Adrenal gland (tissue), 12 donors: ENCODE results near the gene HERC5. TPM values are rescaled to one million over a fixed set of nuclear protein-coding genes. Genes with fewer than 3 reads are reported as not detected.
"Not testable (repeated sequence)": the region's sequence is repeated elsewhere in the genome, so short reads cannot be mapped to it uniquely, and the experiment has no call there.

Experiments
- DNase-seq, 7 donors: peaks; one replicate each; pipeline ENCODE4 v3.0.0-alpha.2; 2019 to 2020
- H3K27ac ChIP-seq, 5 donors: fragments of 200-600 bp; sonication (generic) in 4 of 5; 1 replicate in 3 of 5; 2 replicates in 2 of 5; pipeline versions ENCODE4 v1.5.1 to v1.8.0; 2016 to 2020; ENCODE audit warnings: mild to moderate bottlenecking in 1 of 5
- H3K27me3 ChIP-seq: fragments of 200-600 bp; 2 replicates; pipeline ENCODE4 v1.8.0; 2021
- H3K36me3 ChIP-seq, 2 donors: fragments of 200-600 bp; replicated peaks in 1 of 2; 1 replicate in 1 of 2; 2 replicates in 1 of 2; pipeline versions ENCODE4 v1.5.1 to v1.8.0; 2018 to 2022
- H3K4me1 ChIP-seq, 2 donors: fragments of 200-600 bp; replicated peaks in 1 of 2; 1 replicate in 1 of 2; 2 replicates in 1 of 2; pipeline versions ENCODE4 v1.5.1 to v1.8.0; 2018 to 2021
- H3K4me3 ChIP-seq, 4 donors: fragments of 200-600 bp; sonication (generic) in 3 of 4; one replicate each; pipeline ENCODE4 v1.5.1; 2016 to 2018
- H3K9me3 ChIP-seq, 3 donors: fragments of 200-600 bp; sonication (generic) in 1 of 3; replicated peaks in 1 of 3; 1 replicate in 2 of 3; 2 replicates in 1 of 3; pipeline versions ENCODE4 v1.5.1 to v1.8.0; 2016 to 2021
- CTCF ChIP-seq, 6 experiments: fragments of 450-650 bp in 4 of 6; fragments of 200-600 bp in 2 of 6; sonication (generic) in 1 of 6; IDR thresholded peaks; 1 replicate in 5 of 6; 2 replicates in 1 of 6; pipeline versions ENCODE4 v1.5.1 to v1.8.0; 2016 to 2021; ENCODE audit warnings: antibody characterized with exemption in 6 of 6, mild to moderate bottlenecking in 2 of 6, moderate library complexity in 1 of 6
- POLR2A ChIP-seq, 2 donors: fragments of 450-650 bp; IDR thresholded peaks; one replicate each; pipeline ENCODE4 v1.6.1; 2017; ENCODE audit warnings: antibody characterized with exemption in 2 of 2, mild to moderate bottlenecking in 2 of 2, moderate library complexity in 1 of 2
- WGBS, 4 donors: extraction: QIAGEN DNeasy Blood & Tissue Kit in 2 of 4; methylation state at CpG; one replicate each; pipeline versions ENCODE4 v1.1.5 to v1.1.7; 2013 to 2017; 5-methylcytosine and 5-hydroxymethylcytosine counted together
- intact Hi-C, 2 donors: fragments of 100-400 bp; cut with DNase I; formaldehyde crosslinking; loops; one replicate each; pipeline versions ENCODE4 v1.14.1 to v1.15.0; 2022 to 2023
- polyA plus RNA-seq, 3 donors: library from polyadenylated mRNA; stranded (reverse); fragments of 200-250 nt in 2 of 3; fragments of 350-450 nt in 1 of 3; fragmentation: Illumina TruSeq in 1 of 3; extraction: RNeasy Lipid Tissue Mini Kit (QIAGEN cat#74804) in 1 of 3; gene quantifications; one replicate each; pipeline ENCODE4 v1.2.3, GENCODE V29; 2013 to 2014
- total RNA-seq, 9 donors: library from RNA; depleted of rRNA in 4 of 9; stranded (reverse); fragments of >200 nt in 4 of 9; fragments of 120-200 nt in 1 of 9; fragmentation: NEBNext Ultra II Directional in 1 of 9; extraction: Animal tissue kit (Norgen Biotek cat#: 25700) in 1 of 9; gene quantifications; one replicate each; pipeline versions ENCODE4 v1.1.0 to v1.2.4, GENCODE V29; 2013 to 2023
- donor health status: healthy with polysubstance abuse.
- donor health status: Bipolar disorder and iron deficiency.
- donor health status: DM: yes; HTN: yes; CAD: no.
- donor health status: DM: no; HTN: no; CAD: no.
- donor health status: DM: no; HTN: no; CAD: no.
- donor health status: DM: yes; HTN: yes; CAD: no.

The HERC5 gene
- total and polyA plus RNA-seq, 12 donors = 3.3 to 9.9 (median 6.6) TPM

GRCh38 chr4:88447371-88448095 lies 9.4 kb upstream of the HERC5 start:
- intact Hi-C loops = no loop called here
- no peaks in the 10 kb centered on the region for H3K36me3 ChIP-seq

GRCh38 chr4:88448211-88448765 lies 8.6 kb upstream of the HERC5 start:
- H3K27me3 ChIP-seq, H3K36me3 ChIP-seq, H3K9me3 ChIP-seq, intact Hi-C loops, H3K27ac ChIP-seq, H3K4me1 ChIP-seq, H3K4me3 ChIP-seq, DNase-seq: not testable (repeated sequence)
- 91 to 93% (median 93%) methylated on average over 7 of the region's 7 CpGs for WGBS, 4 donors

More at GRCh38 chr4:88447371-88448095, 9.4 kb upstream of the HERC5 start:
- Histone ChIP-seq H3K4me1 (no peaks in the 10 kb centered on the region), H3K9me3 (no peaks in the 10 kb centered on the region), H3K4me3 (no peak overlapping the region), H3K27me3 (no peaks in the 10 kb centered on the region), H3K27ac (no peak overlapping the region)
- WGBS, 4 donors = 78 to 90% (median 84%) methylated on average over 5 of the region's 5 CpGs
- no peak for DNase-seq
- TF ChIP-seq POLR2A (IDR thresholded peaks at IDR 0.05) (no peak), CTCF (IDR thresholded peaks at IDR 0.05) (no peak)

- H3K9me3 ChIP-seq = no peaks in the 10 kb centered on the region
- H3K27ac ChIP-seq = no peak overlapping the region
- no peak overlapping the region for H3K4me3 ChIP-seq
- no peaks in the 10 kb centered on the region for H3K36me3 ChIP-seq
- intact Hi-C loops = no loop called here
- DNase-seq = no peak
- no peaks in the 10 kb centered on the region for H3K27me3 ChIP-seq
- H3K4me1 ChIP-seq = no peaks in the 10 kb centered on the region
- TF ChIP-seq CTCF (IDR thresholded peaks at IDR 0.05) (no peak), POLR2A (IDR thresholded peaks at IDR 0.05) (no peak)
Measured at GRCh38 chr4:88448889-88449288, 8.0 kb upstream of the HERC5 start.

GRCh38 chr4:88449290-88449689 lies 7.6 kb upstream of the HERC5 start:
- intact Hi-C loops = no loop called here
- Histone ChIP-seq H3K36me3 (no peaks in the 10 kb centered on the region), H3K27me3 (no peaks in the 10 kb centered on the region), H3K4me3 (no peak overlapping the region), H3K4me1 (no peaks in the 10 kb centered on the region), H3K9me3 (no peaks in the 10 kb centered on the region), H3K27ac (no peak overlapping the region)
- TF ChIP-seq POLR2A (IDR thresholded peaks at IDR 0.05) (no peak), CTCF (IDR thresholded peaks at IDR 0.05) (no peak)
- no peak for DNase-seq

GRCh38 chr4:88451205-88451604 lies 5.7 kb upstream of the HERC5 start:
- no peak overlapping the region for H3K27ac ChIP-seq
- H3K9me3 ChIP-seq = no peaks in the 10 kb centered on the region
- no peak for DNase-seq
- TF ChIP-seq CTCF (IDR thresholded peaks at IDR 0.05) = no peak
- no peak for TF ChIP-seq POLR2A (IDR thresholded peaks at IDR 0.05)
- H3K4me1 ChIP-seq = no peaks in the 10 kb centered on the region
- H3K36me3 ChIP-seq = no peaks in the 10 kb centered on the region
- H3K4me3 ChIP-seq = no peak overlapping the region
- WGBS, 4 donors = 70 to 89% (median 82%) methylated on average over 1 to 2 of the region's 2 CpGs
- intact Hi-C loops = loop anchor here (5.0 to 10.0 kb wide), 3 partner anchors 76 to 156 kb away; partner anchors contain the start of gene HERC6 (in 1 of the 2)
- no peaks in the 10 kb centered on the region for H3K27me3 ChIP-seq
